ENCODE data around the gene PDE11A. TPM values are rescaled to one million over a fixed set of nuclear protein-coding genes. Genes with fewer than 3 reads are reported as not detected.

The PDE11A gene
- total RNA-seq, 2 experiments from 2014 or later, result not detected

- CTCF ChIA-PET, result no interaction called here
- no peak for TF ChIP-seq CTCF (IDR thresholded peaks at IDR 0.05)
- ATAC-seq, result no peak
- intact Hi-C loops (cut with micrococcal nuclease), result no loop called here
- no peaks in the 10 kb centered on the region for H3K9me3 Mint-ChIP-seq
- no peaks in the 10 kb centered on the region for H3K36me3 Mint-ChIP-seq (ENCODE audit: low read depth)
- no peak overlapping the region for H3K27ac Mint-ChIP-seq
- H3K4me1 Mint-ChIP-seq (ENCODE audit: low read depth), result no peaks in the 10 kb centered on the region
- peaks cover 8% of the 10 kb centered on the region for H3K27me3 Mint-ChIP-seq
- no peak overlapping the region for H3K4me3 Mint-ChIP-seq
- POLR2A ChIA-PET, result no interaction called here
- no peak for DNase-seq
Observed at GRCh38 chr2:177636672-177637071, 435.9 kb downstream of the PDE11A start.

- Mint-ChIP-seq H3K27me3 (peaks cover 5% of the 10 kb centered on the region), H3K27ac (no peak overlapping the region), H3K9me3 (no peaks in the 10 kb centered on the region), H3K4me1 (ENCODE audit: low read depth) (no peaks in the 10 kb centered on the region), H3K36me3 (ENCODE audit: low read depth) (no peaks in the 10 kb centered on the region), H3K4me3 (no peak overlapping the region)
- POLR2A ChIA-PET, result no interaction called here
- CTCF ChIA-PET, result no interaction called here
- ATAC-seq (no peak), DNase-seq (no peak)
- intact Hi-C loops (cut with micrococcal nuclease), result no loop called here
- TF ChIP-seq CTCF (IDR thresholded peaks at IDR 0.05), result no peak
Observed at GRCh38 chr2:177635696-177636095, 436.9 kb downstream of the PDE11A start.

- ATAC-seq (no peak), DNase-seq (no peak)
- ChIA-PET POLR2A (no interaction called here), CTCF (interaction anchor here (1.1 kb wide), 1 partner anchor 29 kb away, joined by 4 read pairs; no protein-coding TSS in a partner anchor)
- intact Hi-C loops (cut with micrococcal nuclease), result no loop called here
- Mint-ChIP-seq H3K36me3 (ENCODE audit: low read depth) (no peaks in the 10 kb centered on the region), H3K4me3 (no peak overlapping the region), H3K9me3 (no peaks in the 10 kb centered on the region), H3K4me1 (ENCODE audit: low read depth) (no peaks in the 10 kb centered on the region), H3K27ac (no peak overlapping the region), H3K27me3 (peaks cover 8% of the 10 kb centered on the region)
- TF ChIP-seq CTCF (IDR thresholded peaks at IDR 0.05), result no peak
Observed at GRCh38 chr2:177633910-177634294, 438.7 kb downstream of the PDE11A start.

- H3K27me3 Mint-ChIP-seq, result peaks cover 8% of the 10 kb centered on the region
- CTCF ChIA-PET, result interaction anchor here (1.0 kb wide), 1 partner anchor 10 kb away, joined by 3 read pairs; no protein-coding TSS in a partner anchor
- no peak for ATAC-seq
- intact Hi-C loops (cut with micrococcal nuclease), result no loop called here
- POLR2A ChIA-PET, result no interaction called here
- H3K36me3 Mint-ChIP-seq (ENCODE audit: low read depth), result no peaks in the 10 kb centered on the region
- H3K9me3 Mint-ChIP-seq, result no peaks in the 10 kb centered on the region
- no peak for DNase-seq
- no peak overlapping the region for H3K4me3 Mint-ChIP-seq
- H3K4me1 Mint-ChIP-seq (ENCODE audit: low read depth), result no peaks in the 10 kb centered on the region
- H3K27ac Mint-ChIP-seq, result no peak overlapping the region
- TF ChIP-seq CTCF (IDR thresholded peaks at IDR 0.05), result no peak
Observed at GRCh38 chr2:177633111-177633510, 439.5 kb downstream of the PDE11A start.

GRCh38 chr2:177631680-177632079 lies 440.9 kb downstream of the PDE11A start:
- H3K27ac Mint-ChIP-seq, result no peak overlapping the region
- no peaks in the 10 kb centered on the region for H3K9me3 Mint-ChIP-seq
- ATAC-seq, result no peak
- peaks cover 8% of the 10 kb centered on the region for H3K27me3 Mint-ChIP-seq
- ChIA-PET POLR2A (no interaction called here), CTCF (interaction anchor here (1.0 kb wide), 1 partner anchor 19 kb away, joined by 4 read pairs; no protein-coding TSS in a partner anchor)
- intact Hi-C loops (cut with micrococcal nuclease), result no loop called here
- no peak for TF ChIP-seq CTCF (IDR thresholded peaks at IDR 0.05)
- no peaks in the 10 kb centered on the region for H3K36me3 Mint-ChIP-seq (ENCODE audit: low read depth)
- H3K4me3 Mint-ChIP-seq, result no peak overlapping the region
- no peak for DNase-seq
- H3K4me1 Mint-ChIP-seq (ENCODE audit: low read depth), result no peaks in the 10 kb centered on the region
